HG03135 (cell line): ENCODE data around the gene TOR3A.

ENCODE experiments used
- ATAC-seq: cut with Tn5 transposase; IDR thresholded peaks from one replicate; pipeline ENCODE4 v1.9.1; 2021; ENCODE audit warnings: mild to moderate bottlenecking, moderate library complexity; ENCODE audit not compliant: unreplicated experiment

The TOR3A gene

DNA sequence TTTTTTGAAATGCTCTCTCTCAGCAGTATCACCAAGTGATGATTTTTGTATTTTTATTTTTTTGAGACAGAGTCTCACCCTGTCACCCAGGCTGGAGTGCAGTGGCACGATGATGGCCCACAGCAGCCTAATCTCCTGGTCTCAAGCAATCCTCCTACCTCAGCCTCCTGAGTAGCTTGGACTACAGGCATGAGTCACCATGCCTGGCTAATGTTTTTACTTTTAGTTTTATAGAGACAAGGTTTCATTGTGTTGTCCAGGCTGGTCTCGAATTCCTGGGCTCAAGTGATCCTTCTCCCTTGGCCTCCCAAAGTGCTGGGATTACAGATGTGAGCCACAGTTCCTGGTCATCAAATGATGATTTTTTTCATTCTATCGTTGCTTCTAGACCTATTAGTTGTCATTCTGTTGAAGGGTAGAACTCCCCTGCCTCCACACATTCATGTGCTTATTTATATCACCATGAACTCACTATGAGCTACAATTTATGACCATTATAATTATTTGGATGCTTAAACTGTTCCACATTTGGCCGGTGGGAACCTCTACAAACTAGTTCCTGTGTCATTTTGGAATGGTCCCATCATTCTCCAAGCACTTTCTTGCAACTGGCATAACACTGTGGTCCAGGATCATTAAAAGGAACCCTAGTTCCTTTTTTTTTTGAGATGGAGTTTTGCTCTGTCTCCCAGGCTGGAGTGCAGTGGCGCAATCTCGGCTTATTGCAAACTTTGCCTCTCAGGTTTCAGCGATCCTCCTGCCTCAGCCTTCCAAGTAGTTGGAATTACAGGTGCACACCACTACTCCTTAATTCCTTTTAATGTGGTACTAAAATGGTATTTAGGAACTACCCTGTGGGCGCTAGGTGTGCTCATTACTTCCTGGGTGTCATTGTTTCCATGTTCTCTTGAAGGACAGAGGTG, 20.2 kb upstream of the TOR3A start:
- no peak for ATAC-seq

DNA sequence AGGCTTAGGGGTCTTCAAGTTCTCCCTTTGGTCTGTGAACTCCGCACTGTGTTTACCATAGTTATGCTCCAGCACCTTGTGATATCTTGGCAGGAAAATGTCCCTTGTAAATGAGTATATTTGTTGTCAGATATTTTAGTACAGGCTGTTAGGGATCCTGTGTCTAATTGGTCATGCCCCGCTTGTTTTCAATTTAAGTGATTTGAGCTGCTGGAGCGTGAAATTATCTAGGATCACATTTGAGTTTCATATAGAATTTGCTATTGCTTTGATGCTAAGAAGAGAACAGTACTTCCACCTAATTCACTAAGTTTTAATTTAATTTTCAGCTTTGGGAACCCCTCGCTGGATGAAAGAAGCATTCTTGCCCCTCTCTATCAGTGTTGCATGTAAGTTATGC, 15.4 kb upstream of the TOR3A start:
- ATAC-seq: no peak

DNA sequence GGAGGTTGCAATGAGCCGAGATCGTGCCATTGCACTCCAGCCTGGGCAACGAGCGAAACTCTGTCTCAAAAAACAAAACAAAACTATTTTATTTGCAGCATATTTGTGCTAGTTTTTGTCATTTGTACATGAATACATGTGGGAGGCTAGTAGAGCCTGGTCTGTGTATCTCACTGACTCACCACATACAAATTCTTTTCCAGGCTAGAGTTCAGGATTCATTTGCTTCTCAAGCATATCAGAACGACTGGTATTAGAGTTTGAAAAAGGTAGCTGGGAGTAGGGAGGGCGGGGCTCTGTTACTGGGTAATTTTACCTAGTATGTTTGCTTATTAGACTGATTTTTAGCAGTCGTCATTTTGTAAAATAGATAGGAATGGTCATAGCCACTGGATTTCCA, 4.5 kb upstream of the TOR3A start:
- ATAC-seq: no peak

DNA sequence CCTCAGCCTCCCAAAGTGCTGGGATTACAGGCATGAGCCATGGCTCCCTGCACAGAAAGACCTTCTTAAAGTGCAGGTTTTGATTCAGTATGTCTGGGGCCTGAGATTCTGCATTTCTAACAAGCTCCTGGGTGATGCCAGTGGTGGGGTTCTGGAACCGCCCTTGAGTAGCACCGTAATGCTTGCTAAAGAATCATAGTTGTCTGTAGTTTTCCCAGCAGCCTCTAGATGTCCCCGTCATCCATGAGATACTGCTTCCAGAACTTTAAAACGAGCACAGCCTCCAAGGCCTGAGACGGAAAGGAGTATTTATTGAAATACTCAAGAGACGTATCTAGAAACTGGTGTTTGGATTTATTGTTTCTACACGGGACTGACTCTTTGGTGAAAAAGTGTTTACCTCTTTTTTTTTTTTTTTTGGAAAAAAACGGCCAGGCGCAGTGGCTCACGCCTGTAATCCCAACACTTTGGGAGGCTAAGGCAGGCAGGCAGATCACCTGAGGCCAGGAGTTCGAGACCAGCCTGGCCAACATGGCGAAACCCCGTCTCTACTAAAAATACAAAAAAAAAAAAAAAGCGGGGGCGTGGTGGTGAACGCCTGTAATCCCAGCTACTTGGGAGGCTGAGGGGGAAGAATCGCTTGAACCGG, 2.6 kb upstream of the TOR3A start:
- no peak for ATAC-seq

DNA sequence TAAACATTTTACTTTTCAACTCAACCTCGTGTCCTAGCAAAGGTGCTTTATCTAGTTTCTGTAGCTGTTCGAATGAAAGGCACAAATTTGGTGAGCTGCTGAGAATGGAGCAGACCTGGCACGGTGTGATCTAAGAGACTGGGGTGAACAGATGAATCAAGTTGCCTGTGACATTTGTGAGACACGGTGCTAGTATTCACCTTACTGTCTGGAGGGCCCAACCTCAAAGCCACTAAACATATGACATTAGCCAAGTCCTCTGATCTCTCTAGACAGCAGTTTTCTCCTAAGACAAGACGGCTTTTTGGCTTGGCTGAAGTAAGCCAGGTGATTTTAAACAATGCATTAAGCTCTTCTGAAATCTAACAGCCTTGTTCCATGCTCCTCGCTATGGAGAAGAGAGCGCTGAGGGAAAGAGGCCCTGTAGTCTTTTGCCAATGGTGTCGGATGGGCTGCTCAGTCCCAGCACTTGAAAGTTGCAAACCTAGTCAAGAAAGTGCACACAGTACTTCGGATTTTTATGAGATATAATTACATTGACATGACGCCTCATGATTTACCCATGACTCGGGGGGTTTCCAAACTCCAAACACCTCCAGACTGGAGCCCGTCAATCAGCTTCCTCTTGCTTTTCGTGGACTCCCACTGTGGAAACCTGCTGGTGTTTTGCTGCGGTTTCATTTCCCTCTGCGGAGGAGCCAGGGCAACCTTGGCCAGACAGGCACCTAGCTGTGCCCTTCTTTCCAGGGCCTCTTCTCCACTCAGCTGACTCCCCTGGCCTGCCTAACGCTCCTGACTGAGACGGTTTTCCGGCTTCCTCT, 794 bp upstream of the TOR3A start:
- ATAC-seq: peak; percentile 7

DNA sequence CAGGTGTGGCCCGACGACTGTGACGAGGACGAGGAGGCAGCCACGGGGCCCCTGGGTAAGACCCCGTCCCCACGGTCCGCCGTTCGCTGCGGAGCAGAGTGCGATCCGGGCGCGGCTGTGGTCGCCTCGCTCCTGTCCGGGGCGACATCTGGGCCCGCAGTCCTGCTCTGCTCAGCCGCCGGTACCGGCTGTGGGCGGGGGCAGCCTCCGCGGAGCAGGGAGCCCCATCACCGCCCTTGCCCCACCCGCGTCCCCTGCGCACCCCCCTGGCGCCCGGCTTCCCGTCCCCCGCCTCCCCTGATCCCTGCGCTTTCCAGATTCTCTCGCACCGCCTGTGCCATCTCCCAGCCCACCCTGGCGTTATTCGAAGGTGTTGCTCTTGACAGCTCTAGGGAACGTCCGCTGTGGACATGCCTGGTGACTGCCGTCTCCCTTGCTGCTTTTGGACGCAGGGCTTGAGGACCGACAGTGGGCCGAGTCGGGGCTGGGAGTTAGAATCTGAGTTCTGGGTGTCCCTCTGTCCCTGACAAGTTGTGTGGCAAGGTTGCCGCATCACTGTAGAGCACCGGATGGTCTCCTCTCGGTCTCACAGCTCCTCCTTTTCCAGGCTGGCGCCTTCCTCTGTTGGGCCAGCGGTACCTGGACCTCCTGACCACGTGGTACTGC, 596 bp downstream of the TOR3A start:
- peak; percentile 19 for ATAC-seq

DNA sequence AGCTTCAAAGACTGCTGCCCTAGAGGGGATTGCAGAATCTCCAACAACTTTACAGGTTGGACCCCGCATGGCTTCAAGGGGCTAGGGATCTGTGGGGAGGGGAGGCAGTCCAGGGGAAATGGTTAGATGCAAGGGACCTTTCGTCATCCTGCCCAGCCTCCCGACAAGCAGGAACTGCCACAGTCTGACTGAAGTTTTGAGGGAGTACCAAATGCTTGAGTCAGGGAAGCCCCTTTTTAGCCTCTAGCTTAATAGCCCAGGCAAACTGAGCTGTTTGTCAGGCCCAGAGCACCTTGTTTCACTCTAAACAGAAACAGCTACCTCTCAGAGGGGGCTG, 1.1 kb downstream of the TOR3A start:
- no peak for ATAC-seq

DNA sequence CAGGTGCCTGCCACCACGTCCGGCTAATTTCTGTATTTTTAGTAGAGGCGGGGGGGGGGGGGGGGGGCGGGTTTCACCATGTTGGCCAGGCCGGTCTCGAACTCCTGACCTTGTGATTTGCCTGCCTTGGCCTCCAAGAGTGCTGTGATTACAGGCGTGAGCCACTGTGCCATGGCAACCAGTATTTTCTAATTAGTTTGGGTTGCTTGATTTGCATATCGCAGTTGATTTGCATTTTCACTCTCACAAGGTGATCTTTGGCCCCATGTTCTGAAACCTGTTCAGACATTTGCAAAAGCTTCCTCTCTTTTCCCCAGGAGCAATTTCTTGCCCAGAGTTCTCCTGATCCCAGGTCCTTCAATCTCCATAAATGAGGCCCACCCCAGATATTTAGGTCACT, 1.7 kb downstream of the TOR3A start:
- no peak for ATAC-seq

DNA sequence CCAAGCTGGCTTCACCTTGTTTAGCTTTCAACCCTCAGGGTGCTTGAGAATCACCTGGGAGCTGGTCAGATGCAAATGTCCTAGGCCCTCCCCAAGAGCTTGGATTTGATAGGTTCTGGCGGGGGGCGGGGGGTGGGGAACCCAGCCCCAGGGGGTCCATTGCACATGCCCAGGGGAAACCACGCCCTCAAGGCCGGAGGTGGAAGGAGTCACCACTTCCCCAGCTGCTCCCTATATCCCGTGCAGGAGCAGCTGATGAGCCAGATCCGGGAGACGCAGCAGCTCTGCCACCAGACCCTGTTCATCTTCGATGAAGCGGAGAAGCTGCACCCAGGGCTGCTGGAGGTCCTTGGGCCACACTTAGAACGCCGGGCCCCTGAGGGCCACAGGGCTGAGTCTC, 5.8 kb downstream of the TOR3A start:
- no peak for ATAC-seq

DNA sequence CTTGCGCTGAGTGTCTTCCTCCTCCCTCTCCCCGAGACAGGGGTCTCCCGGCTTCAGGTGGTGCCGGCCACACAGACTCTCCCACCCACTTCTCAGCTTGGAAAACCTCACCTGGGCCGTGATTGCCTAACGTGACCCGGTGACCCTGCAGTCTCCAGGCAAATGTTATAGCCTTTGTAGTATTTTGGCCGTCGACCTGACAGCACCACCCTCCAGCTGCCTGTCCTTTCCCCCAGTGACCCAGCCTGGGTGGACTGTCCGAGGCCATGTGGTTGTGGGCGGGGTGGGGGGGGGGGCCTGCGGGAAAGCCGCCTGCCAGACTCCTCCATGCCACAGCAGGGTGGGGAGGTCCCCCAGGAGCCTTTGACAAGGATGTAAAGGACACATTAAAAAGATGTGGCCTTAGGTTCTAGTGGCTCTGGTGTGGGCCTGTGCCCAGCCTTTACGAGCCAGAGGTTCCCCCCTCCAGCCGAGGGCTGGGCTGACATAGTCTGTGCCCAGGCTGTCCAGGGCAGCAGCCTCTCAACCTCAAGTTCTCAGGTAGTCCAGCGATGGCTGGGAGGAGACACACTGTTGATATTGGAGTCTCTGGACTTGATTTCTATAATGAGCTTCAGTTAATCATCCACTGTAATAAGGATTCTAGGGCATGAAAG, 8.1 kb downstream of the TOR3A start:
- no peak for ATAC-seq

DNA sequence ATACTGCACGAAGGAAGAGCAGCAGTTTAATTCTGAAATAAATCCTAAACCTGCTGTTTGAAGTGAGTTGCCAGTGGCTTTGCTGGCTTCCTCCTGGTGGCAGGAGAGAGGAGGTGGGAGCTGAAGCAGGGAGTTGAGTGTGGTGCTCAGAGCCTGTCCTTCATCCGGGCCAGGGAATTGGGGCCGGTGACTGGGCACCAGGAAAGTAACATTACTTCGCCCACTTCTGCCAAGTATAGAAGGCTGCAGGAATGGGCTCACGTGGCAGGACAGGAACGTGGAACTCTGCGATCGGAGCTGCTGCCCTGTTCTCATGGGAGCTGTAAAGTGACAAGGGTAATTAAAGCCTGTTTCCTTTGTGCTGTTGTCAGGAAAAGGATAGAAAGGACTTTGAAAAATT, 8.7 kb downstream of the TOR3A start:
- no peak for ATAC-seq

DNA sequence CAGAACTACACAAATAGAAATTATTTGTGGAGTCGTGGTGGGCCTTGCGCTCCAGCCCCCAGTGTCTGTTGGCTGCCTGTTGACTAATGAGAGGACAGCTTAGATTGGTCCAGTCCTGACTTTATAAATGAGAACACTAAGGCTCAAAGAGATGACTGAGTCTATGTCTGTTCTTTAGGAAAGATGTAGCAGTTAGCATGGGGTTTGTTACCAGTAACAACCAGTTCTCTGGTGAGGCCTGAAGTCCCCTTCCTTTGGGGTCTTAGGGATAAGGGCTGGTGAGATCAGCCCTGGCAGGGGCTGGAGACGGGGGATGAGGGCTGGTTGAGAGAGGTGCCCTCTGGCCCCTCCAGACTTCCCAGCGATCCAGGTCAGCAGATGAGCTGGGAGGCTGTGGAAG, 9.1 kb downstream of the TOR3A start:
- ATAC-seq: no peak

DNA sequence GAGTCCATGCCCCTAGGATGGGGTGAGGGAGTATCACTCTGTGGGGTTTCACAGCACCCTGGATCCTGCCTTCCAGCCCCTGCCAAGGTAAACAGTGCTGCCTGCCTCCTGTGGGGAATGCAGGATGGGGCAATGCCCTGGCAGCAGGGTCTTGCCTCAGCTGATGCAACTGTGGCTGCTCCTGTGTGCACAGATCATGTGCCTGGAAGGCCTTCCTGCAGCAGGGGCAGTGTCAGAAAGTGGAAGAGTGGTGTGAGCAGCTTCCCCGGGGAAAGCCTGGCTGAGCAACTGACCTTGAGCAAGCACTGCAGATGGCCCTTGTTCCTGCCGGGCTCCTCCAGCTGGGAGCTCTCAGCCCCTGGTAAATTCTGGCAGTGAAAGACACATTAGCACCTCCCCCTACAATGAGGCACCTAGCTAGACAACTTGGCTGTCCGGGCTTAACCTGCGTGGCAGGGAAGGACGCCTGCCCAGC, 9.9 kb downstream of the TOR3A start:
- ATAC-seq: no peak

DNA sequence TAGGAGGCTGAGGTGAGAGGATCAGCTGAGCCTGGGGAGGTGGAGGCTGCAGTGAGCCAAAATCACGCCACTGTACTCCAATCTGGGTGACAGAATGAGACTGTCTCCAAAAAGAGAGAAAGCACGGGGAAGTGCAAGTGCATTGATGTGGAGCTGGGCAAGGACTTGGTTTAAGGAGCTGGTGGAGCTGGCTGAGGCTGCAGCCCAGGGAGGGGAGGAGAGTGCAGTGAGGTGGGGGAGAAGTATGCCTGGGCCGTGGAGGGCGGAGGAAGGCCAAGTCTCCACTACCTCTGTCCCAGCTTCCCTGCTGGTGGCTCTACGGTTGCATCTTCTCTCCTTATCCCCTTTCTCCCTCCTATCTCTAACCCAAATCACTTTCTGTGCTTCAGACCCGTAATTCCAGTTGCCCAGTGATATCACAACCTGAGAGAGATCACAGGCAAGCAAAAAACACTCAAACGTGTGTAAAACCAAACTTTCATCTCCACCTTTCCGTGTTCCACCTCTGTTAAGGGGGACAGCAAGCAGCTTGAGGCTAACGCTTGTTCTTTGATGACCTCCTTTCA, 11.1 kb downstream of the TOR3A start:
- no peak for ATAC-seq

DNA sequence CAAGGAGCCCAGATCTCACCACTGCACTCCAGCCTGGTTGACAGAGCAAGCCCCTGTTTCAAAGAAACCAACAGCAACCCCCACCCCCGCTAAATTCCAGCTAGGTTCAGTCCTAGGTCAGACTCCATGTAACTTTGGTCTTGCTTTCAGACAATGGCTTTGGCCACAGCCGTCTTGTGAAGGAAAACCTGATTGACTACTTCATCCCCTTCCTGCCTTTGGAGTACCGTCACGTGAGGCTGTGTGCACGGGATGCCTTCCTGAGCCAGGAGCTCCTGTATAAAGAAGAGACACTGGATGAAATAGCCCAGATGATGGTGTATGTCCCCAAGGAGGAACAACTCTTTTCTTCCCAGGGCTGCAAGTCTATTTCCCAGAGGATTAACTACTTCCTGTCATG, 12.9 kb downstream of the TOR3A start:
- no peak for ATAC-seq

DNA sequence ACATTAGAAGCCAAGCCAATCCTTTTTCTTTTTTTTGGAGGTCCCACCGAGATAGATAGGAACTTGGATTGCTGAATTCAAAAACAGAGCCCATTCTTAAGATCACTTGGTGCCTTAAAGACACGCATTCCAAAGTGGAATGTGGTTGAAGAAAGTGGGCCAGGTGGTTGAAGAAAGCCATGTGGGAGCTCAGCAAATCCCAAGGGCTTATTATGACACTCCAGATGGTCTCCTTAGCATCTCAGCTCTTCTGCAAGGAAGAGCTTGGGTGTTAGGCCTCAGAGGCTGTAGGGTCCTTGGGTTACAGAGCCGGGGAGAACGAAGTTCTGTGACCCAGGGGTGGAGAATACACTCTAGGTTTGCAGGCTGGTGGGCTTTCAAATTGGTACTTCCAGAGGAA, 13.5 kb downstream of the TOR3A start:
- ATAC-seq: no peak

DNA sequence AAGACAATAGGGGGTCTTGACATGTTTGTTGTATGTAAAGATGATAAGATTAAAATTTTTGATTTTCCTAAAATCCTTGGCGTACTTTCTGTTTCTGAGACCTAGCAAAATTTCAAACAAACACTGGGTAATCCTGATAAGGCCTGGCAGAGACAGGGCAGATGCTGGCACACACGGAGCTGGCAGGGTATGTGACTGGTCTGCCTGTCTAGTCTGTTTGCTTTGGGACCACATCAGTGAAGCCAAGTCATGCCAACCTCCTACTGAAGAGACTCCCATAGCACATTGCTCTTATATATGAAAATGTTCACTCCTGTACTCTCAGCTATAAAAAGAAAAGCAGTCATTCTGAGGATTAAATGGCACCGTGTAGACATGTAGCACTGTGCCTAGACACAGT, 14.1 kb downstream of the TOR3A start:
- no peak for ATAC-seq

DNA sequence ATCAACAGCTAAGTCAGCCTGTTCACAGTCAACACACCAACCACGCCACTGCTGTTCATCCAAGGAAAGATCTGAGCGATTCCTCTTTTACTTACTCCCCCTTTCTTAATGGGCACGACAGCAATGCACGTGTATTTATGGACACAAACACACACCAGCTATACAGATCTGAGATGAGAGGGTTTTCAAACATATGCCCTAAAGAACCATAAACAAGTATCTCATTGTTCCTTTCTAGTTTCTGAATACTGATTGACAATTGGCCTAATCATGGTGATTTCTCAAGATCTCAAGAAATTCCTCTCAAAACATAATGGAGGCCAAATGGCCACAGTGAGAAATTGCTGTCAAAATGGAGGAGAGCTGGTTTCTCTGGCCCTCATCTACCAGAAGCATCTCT, 18.0 kb downstream of the TOR3A start:
- no peak for ATAC-seq

DNA sequence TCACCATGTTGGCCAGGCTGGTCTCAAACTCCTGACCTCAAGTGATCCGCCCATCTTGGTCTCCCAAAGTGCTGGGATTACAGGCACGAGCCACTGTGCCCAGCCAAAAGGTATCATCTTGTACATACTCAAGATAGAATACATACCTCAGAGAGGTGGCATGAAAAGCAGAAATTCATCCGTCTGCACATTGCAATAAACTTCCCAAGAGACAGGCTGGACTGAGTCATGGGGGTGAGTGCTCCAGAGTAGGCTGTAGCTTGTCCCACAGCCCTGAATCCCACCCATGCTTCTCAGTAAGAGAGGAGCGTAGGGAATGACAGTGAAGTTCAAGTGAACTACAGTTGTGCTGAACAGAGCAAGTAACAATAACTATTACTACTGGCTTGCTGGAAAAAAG, 19.7 kb downstream of the TOR3A start:
- no peak for ATAC-seq

DNA sequence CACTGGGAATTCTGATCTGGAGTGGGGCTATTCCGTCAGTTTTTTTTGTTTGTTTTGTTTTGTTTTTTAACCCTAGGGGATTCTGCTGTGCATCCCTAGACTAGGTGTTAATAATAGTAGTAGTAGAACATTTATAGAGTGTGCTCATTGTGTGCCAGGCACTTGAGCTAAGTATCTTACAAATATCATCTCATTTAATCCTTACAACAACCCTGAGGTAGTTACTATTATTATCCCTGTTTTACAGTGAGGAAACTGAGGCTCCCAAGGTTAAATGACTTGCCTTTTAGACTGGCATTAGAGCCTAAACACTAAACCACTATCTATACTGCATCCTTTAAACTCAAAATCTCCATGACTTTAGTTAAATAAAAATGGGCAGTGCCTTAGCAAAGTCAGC, 22.1 kb downstream of the TOR3A start:
- no peak for ATAC-seq
